Hepatocyte (in vitro differentiated cells): Measurements from ENCODE around the gene SHCBP1L. TPM values are rescaled to one million over a fixed set of nuclear protein-coding genes. Genes with fewer than 3 reads are reported as not detected.

ENCODE experiments used
- DNase-seq: peaks from one replicate; pipeline ENCODE4 v3.0.0-alpha.2; 2016; ENCODE audit warnings: low spot score
- H2AFZ ChIP-seq: fragments of 200-600 bp; sonication (generic); 2 replicates; pipeline ENCODE4 v1.6.0; 2016; ENCODE audit warnings: antibody characterized with exemption, mild to moderate bottlenecking
- H3K27ac ChIP-seq: fragments of 200-600 bp; sonication (generic); 2 replicates; pipeline ENCODE4 v1.5.1; 2016; ENCODE audit warnings: mild to moderate bottlenecking
- H3K27me3 ChIP-seq: fragments of 200-600 bp; sonication (generic); 2 replicates; pipeline ENCODE4 v1.6.1; 2016
- H3K36me3 ChIP-seq: fragments of 200-600 bp; sonication (generic); replicated peaks from 2 replicates; pipeline ENCODE4 v1.5.1; 2016; ENCODE audit warnings: low read depth; ENCODE audit not compliant: insufficient read depth
- H3K4me1 ChIP-seq: fragments of 200-600 bp; sonication (generic); 2 replicates; pipeline ENCODE4 v1.5.1; 2016; ENCODE audit warnings: mild to moderate bottlenecking, moderate library complexity; ENCODE audit not compliant: insufficient read depth
- H3K4me2 ChIP-seq: fragments of 200-600 bp; sonication (generic); 2 replicates; pipeline ENCODE4 v1.6.0; 2016
- H3K4me3 ChIP-seq: fragments of 200-600 bp; sonication (generic); 2 replicates; pipeline ENCODE4 v1.5.1; 2016; ENCODE audit warnings: mild to moderate bottlenecking
- H3K79me2 ChIP-seq: fragments of 200-600 bp; sonication (generic); 2 replicates; pipeline ENCODE4 v1.6.0; 2017; ENCODE audit warnings: mild to moderate bottlenecking
- H3K9me2 ChIP-seq: fragments of 200-600 bp; sonication (generic); replicated peaks from 2 replicates; pipeline ENCODE4 v1.6.0; 2017; ENCODE audit warnings: mild to moderate bottlenecking; ENCODE audit not compliant: insufficient read depth
- H3K9me3 ChIP-seq: fragments of 200-600 bp; sonication (generic); 2 replicates; pipeline ENCODE4 v1.5.1; 2016; ENCODE audit warnings: low read depth, mild to moderate bottlenecking
- H4K20me1 ChIP-seq: fragments of 200-600 bp; sonication (generic); 2 replicates; pipeline ENCODE4 v1.6.0; 2016; ENCODE audit warnings: mild to moderate bottlenecking; ENCODE audit not compliant: insufficient read depth, poor library complexity, severe bottlenecking
- EZH2 ChIP-seq: fragments of 200-600 bp; sonication (generic); IDR thresholded peaks from 2 replicates; pipeline ENCODE4 v1.6.1; 2016; ENCODE audit warnings: antibody characterized with exemption, mild to moderate bottlenecking, borderline replicate concordance
- EZH2phosphoT487 ChIP-seq: fragments of 200-600 bp; sonication (generic); IDR thresholded peaks from one replicate; pipeline ENCODE4 v1.6.1; 2018; ENCODE audit warnings: antibody characterized with exemption, mild to moderate bottlenecking, low read depth, moderate library complexity; ENCODE audit not compliant: unreplicated experiment, severe bottlenecking
- WGBS: methylation state at CpG from one replicate; pipeline ENCODE4 v1.1.6; 2016; ENCODE audit warnings: low lambda C conversion rate; ENCODE audit errors: missing lambda C conversion rate; 5-methylcytosine and 5-hydroxymethylcytosine counted together
- polyA plus RNA-seq: library from polyadenylated mRNA; unstranded; fragments of >200 nt; fragmentation: Nextera tagmentation; extraction: Ambion mirVana; gene quantifications from 2 replicates; pipeline ENCODE4 v1.2.1, GENCODE V29; 2016
- small RNA-seq: library from RNA; depleted of rRNA; stranded (forward); fragments of <200 nt; gene quantifications from one replicate; pipeline ENCODE3, GENCODE V24; 2014
- total RNA-seq: library from RNA; depleted of rRNA; stranded (reverse); fragments of >200 nt; gene quantifications from 2 replicates; pipeline ENCODE4 v1.2.3, GENCODE V29; 2014
- TF ChIP-seq, protein P1 (sequence below): fragments of 200-600 bp; sonication (generic); IDR thresholded peaks from 2 replicates; pipeline ENCODE4 v1.5.1; 2016; ENCODE audit warnings: antibody characterized with exemption, mild to moderate bottlenecking; ENCODE audit not compliant: poor library complexity

SHCBP1L gene
- total and polyA plus RNA-seq, 2 experiments from 2014 or later: not detected

DNA sequence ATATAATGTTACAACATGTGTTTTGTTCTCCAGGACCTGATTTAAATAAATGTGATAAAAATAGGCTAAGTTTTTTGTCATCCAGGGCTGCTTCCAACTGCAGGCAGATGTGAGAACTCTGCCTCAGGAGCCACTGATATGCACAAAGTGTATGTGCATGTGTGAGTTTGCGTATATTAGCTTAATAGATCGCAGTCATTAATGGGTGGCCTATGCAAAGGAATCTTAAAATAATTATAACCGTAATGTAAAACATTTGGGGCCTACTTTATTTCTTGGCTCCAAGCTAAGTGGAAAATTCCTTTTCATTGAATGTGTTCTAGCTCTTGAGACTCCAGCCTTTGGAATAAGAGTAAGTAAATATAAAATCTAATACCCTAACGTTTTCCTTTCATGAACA, 97.1 kb downstream of the SHCBP1L start:
- no peaks in the 10 kb centered on the region for H3K9me3 ChIP-seq
- H3K9me2 ChIP-seq: no peaks in the 10 kb centered on the region
- H3K27ac ChIP-seq: no peak overlapping the region
- peaks cover 37% of the 10 kb centered on the region for H4K20me1 ChIP-seq
- H3K4me3 ChIP-seq: no peak overlapping the region
- H2AFZ ChIP-seq: no peak overlapping the region
- H3K4me2 ChIP-seq: no peak overlapping the region
- no peak for DNase-seq
- no peaks in the 10 kb centered on the region for H3K27me3 ChIP-seq
- peaks cover 16% of the 10 kb centered on the region for H3K36me3 ChIP-seq
- no peaks in the 10 kb centered on the region for H3K4me1 ChIP-seq
- 75% methylated on average over 4 of the region's 4 CpGs for WGBS
- TF ChIP-seq EZH2phosphoT487: no peak
- TF ChIP-seq, protein P1, sequence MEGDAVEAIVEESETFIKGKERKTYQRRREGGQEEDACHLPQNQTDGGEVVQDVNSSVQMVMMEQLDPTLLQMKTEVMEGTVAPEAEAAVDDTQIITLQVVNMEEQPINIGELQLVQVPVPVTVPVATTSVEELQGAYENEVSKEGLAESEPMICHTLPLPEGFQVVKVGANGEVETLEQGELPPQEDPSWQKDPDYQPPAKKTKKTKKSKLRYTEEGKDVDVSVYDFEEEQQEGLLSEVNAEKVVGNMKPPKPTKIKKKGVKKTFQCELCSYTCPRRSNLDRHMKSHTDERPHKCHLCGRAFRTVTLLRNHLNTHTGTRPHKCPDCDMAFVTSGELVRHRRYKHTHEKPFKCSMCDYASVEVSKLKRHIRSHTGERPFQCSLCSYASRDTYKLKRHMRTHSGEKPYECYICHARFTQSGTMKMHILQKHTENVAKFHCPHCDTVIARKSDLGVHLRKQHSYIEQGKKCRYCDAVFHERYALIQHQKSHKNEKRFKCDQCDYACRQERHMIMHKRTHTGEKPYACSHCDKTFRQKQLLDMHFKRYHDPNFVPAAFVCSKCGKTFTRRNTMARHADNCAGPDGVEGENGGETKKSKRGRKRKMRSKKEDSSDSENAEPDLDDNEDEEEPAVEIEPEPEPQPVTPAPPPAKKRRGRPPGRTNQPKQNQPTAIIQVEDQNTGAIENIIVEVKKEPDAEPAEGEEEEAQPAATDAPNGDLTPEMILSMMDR: no peak
- no peak for TF ChIP-seq EZH2
- H3K79me2 ChIP-seq: peaks cover 87% of the 10 kb centered on the region

DNA sequence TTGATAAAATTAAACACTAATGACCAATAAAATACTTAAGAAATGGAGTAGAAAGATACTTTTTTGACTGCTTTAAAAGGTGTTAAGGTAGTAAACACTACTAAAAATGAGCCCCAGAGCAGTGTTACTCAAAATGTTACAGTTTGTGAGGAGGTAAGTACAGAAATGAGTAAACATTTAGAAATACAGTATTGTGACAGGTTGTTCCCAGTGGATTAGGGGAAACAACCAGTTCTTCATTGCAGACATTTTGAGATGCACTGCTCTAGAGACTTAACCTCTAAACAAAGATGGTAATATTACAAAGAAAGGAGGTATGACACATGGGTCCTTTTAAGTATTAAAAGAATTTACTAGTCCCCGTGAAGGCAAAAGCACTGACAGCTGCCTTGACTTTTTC, 101.1 kb downstream of the SHCBP1L start:
- H3K4me3 ChIP-seq: no peak overlapping the region
- H2AFZ ChIP-seq: no peak overlapping the region
- no peak overlapping the region for H3K27ac ChIP-seq
- no peaks in the 10 kb centered on the region for H3K9me3 ChIP-seq
- TF ChIP-seq EZH2: no peak
- TF ChIP-seq EZH2phosphoT487: no peak
- TF ChIP-seq, protein P1: no peak
- H3K79me2 ChIP-seq: peaks cover 91% of the 10 kb centered on the region
- no peaks in the 10 kb centered on the region for H3K9me2 ChIP-seq
- peaks cover 75% of the 10 kb centered on the region for H4K20me1 ChIP-seq
- H3K4me1 ChIP-seq: no peaks in the 10 kb centered on the region
- DNase-seq: no peak
- 87% methylated on average over 1 of the region's 1 CpG for WGBS
- H3K4me2 ChIP-seq: no peak overlapping the region
- peaks cover 4% of the 10 kb centered on the region for H3K36me3 ChIP-seq
- no peaks in the 10 kb centered on the region for H3K27me3 ChIP-seq

DNA sequence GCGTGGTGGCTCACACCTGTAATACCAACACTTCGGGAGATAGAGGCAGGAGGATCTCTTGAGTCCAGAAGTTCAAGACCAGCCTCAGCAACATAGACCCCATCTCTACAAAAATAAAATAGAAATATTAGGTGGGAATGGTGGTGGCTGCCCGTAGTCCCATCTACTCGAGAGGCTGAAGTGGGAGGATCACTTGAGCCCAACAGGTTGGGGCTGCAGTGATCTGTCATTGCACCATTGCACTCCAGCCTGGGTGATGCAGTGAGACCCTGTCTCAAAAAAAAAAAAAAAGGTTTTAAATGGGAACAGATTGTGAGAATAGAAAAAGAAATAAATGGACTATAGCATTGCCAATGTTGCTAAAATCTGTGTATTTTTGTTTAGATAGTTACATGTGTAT, 102.6 kb downstream of the SHCBP1L start:
- H3K79me2 ChIP-seq: peaks cover 99% of the 10 kb centered on the region
- peaks cover 4% of the 10 kb centered on the region for H3K36me3 ChIP-seq
- H3K4me1 ChIP-seq: no peaks in the 10 kb centered on the region
- H3K4me3 ChIP-seq: no peak overlapping the region
- H3K27me3 ChIP-seq: no peaks in the 10 kb centered on the region
- no peaks in the 10 kb centered on the region for H3K9me3 ChIP-seq
- H2AFZ ChIP-seq: no peak overlapping the region
- H3K27ac ChIP-seq: no peak overlapping the region
- H3K9me2 ChIP-seq: no peaks in the 10 kb centered on the region
- peaks cover 78% of the 10 kb centered on the region for H4K20me1 ChIP-seq
- DNase-seq: no peak
- no peak overlapping the region for H3K4me2 ChIP-seq
- TF ChIP-seq EZH2phosphoT487 (no peak), EZH2 (no peak)
- TF ChIP-seq, protein P1: no peak
- WGBS: 94% methylated on average over 4 of the region's 4 CpGs

Small RNAs within 50 kb of the gene (small RNA-seq; reads per million reads assigned to genes)
- not detected for gene HMGN1P4
- gene RNU6-41P: not detected

Other genes starting within 250 kb of the SHCBP1L start
- gene NPL, start 163.4 kb downstream of the SHCBP1L start, total RNA-seq: 6.4 and 10.2 TPM in 2 replicates
- gene NPL, start 163.4 kb downstream of the SHCBP1L start, polyA plus RNA-seq: 6.1 and 7.1 TPM in 2 replicates
- 114 and 132 TPM in 2 replicates for gene DHX9, start 113.8 kb downstream of the SHCBP1L start, total RNA-seq
- 66.3 and 70.7 TPM in 2 replicates for gene DHX9, start 113.8 kb downstream of the SHCBP1L start, polyA plus RNA-seq
- 178 and 185 TPM in 2 replicates for gene LAMC1, start 70.3 kb upstream of the SHCBP1L start, total RNA-seq
- gene LAMC1, start 70.3 kb upstream of the SHCBP1L start, polyA plus RNA-seq: 78.4 and 86.3 TPM in 2 replicates
- gene LAMC2, start 233.1 kb upstream of the SHCBP1L start, total RNA-seq: 73.5 and 76.3 TPM in 2 replicates
- gene LAMC2, start 233.1 kb upstream of the SHCBP1L start, polyA plus RNA-seq: 32.9 and 45.3 TPM in 2 replicates